HCT116 (cell line): ENCODE data around the gene ITPK1.

ENCODE experiments used
- CTCF ChIP-seq, 3 experiments: fragments of 200-600 bp in 1 of 3; sonication (generic) in 1 of 3; IDR thresholded peaks in 2 of 3; conservative IDR thresholded peaks in 1 of 3; 2 replicates each; pipeline ENCODE4 v1.5.1; 2012 to 2017; ENCODE audit warnings: low read depth in 2 of 3, low read length in 2 of 3, antibody characterized with exemption in 1 of 3, borderline replicate concordance in 1 of 3, control low read depth in 1 of 3, mild to moderate bottlenecking in 1 of 3, mixed read lengths in 1 of 3, mixed run types in 1 of 3, moderate library complexity in 1 of 3; ENCODE audit not compliant: insufficient read depth in 1 of 3
- EZH2 ChIP-seq: fragments of 200-600 bp; sonication (generic); IDR thresholded peaks from 2 replicates; pipeline ENCODE4 v1.6.1; 2017; ENCODE audit warnings: antibody characterized with exemption, mixed run types
- JUND ChIP-seq: IDR thresholded peaks from 2 replicates; pipeline ENCODE4 v1.6.1; 2012
- REST ChIP-seq: IDR thresholded peaks from 2 replicates; pipeline ENCODE4 v1.6.1; 2012; ENCODE audit warnings: low read depth

- TF ChIP-seq CTCF (IDR thresholded peaks at IDR 0.05 in 2 of 3, conservative IDR thresholded peaks at IDR 0.05 in 1 of 3; ENCODE audit: borderline replicate concordance in 1 of 3, insufficient read depth in 1 of 3, low read depth in 2 of 3, low read length in 2 of 3) (no peak), REST (no peak), JUND (no peak), EZH2 (no peak)
These were observed 154.8 kb downstream of the ITPK1 start for GRCh38 chr14:92960706-92961566.
